GM12878 (cell line): Measurements from ENCODE around the gene ARHGAP5. TPM values are rescaled to one million over a fixed set of nuclear protein-coding genes. Genes with fewer than 3 reads are reported as not detected.

ENCODE experiments used
- ATAC-seq: fragments of 200-7000 bp; cut with Tn5 transposase; 3 replicates; pipeline ENCODE4 v1.9.1; 2020; ENCODE audit warnings: mild to moderate bottlenecking, moderate library complexity
- BruUV-seq: library from RNA; stranded (reverse); fragments of 400-500 nt; replicated peaks from 2 replicates; lab custom pipeline; 2021; lab: Mats Ljungman, UMichigan
- CTCF ChIA-PET: fragments of 300-600 bp; sonication (Branson Sonifier 250); formaldehyde crosslinking; extraction: SDS; loops from one replicate; lab custom pipeline; 2021; ENCODE audit warnings: inconsistent platforms; lab: Yijun Ruan, JAX
- POLR2A ChIA-PET: fragments of 350-600 bp; formaldehyde crosslinking; extraction: SDS; loops from one replicate; lab custom pipeline; 2021; ENCODE audit warnings: inconsistent platforms; lab: Charles Lee
- RAD21 ChIA-PET: fragments of 300-600 bp; sonication (Branson Sonifier 250); formaldehyde crosslinking; loops from one replicate; lab custom pipeline; 2023; ENCODE audit warnings: antibody characterized with exemption; ENCODE audit not compliant: unreplicated experiment; lab: Charles Lee
- SMC1A ChIA-PET: fragments of 300-600 bp; sonication (Branson Sonifier 250); formaldehyde crosslinking; loops from one replicate; lab custom pipeline; 2023; ENCODE audit not compliant: unreplicated experiment, uncharacterized antibody; lab: Charles Lee
- DNase-seq: peaks from one replicate; pipeline ENCODE4 v3.0.0-alpha.2; 2011; ENCODE audit warnings: low read depth, low spot score
- FAIRE-seq: peaks from 3 replicates; lab custom pipeline; 2011; peaks lifted over from hg19 to GRCh38; lab: Jason Lieb, UNC
- H2AFZ ChIP-seq: 2 replicates; pipeline ENCODE4 v1.6.0; 2011; ENCODE audit warnings: low read depth, low read length, control low read depth; ENCODE audit not compliant: control insufficient read depth
- H3K27ac ChIP-seq: 2 replicates; pipeline ENCODE4 v1.5.1; 2011; ENCODE audit warnings: control low read depth; ENCODE audit not compliant: control insufficient read depth, insufficient read depth
- H3K27me3 ChIP-seq, 2 experiments: replicated peaks in 1 of 2; 2 replicates each; pipeline versions ENCODE4 v1.6.0 to v1.6.1; 2011; ENCODE audit warnings: low read length in 1 of 2; ENCODE audit not compliant: control insufficient read depth in 2 of 2, insufficient read depth in 2 of 2
- H3K36me3 ChIP-seq, 2 experiments: 2 replicates each; pipeline ENCODE4 v1.5.1; 2011; ENCODE audit warnings: low read length in 1 of 2; ENCODE audit not compliant: control insufficient read depth in 2 of 2, insufficient read depth in 2 of 2
- H3K4me1 ChIP-seq: 2 replicates; pipeline ENCODE4 v1.6.1; 2011; ENCODE audit warnings: mild to moderate bottlenecking, low read length, moderate library complexity, mixed read lengths; ENCODE audit not compliant: control insufficient read depth, insufficient read depth
- H3K4me2 ChIP-seq: 2 replicates; pipeline ENCODE4 v1.6.0; 2011; ENCODE audit warnings: control low read depth; ENCODE audit not compliant: control insufficient read depth, insufficient read depth
- H3K4me3 ChIP-seq: fragments of 200-600 bp; sonication (generic); 2 replicates; pipeline ENCODE4 v1.5.1; 2016
- H3K79me2 ChIP-seq: 2 replicates; pipeline ENCODE4 v1.6.0; 2011; ENCODE audit warnings: low read length; ENCODE audit not compliant: control insufficient read depth, insufficient read depth
- H3K9ac ChIP-seq: 2 replicates; pipeline ENCODE4 v1.8.0; 2011; ENCODE audit warnings: low read length, control low read depth, mixed read lengths; ENCODE audit not compliant: control insufficient read depth, insufficient read depth
- H3K9me3 ChIP-seq: replicated peaks from 3 replicates; pipeline ENCODE4 v1.5.1; 2011; ENCODE audit warnings: mild to moderate bottlenecking, low read length; ENCODE audit not compliant: control insufficient read depth, insufficient read depth
- H4K20me1 ChIP-seq: 2 replicates; pipeline ENCODE4 v1.6.0; 2011; ENCODE audit not compliant: control insufficient read depth, insufficient read depth
- ATF7 ChIP-seq: fragments of 450-650 bp; IDR thresholded peaks from 2 replicates; pipeline ENCODE4 v1.6.1; 2016; ENCODE audit warnings: low read depth, mild to moderate bottlenecking
- IKZF1 ChIP-seq: fragments of 450-650 bp; conservative IDR thresholded peaks from 2 replicates; pipeline ENCODE4 v1.6.1; 2017; ENCODE audit warnings: antibody characterized with exemption, mild to moderate bottlenecking
- IKZF2 ChIP-seq, 2 experiments: fragments of 450-650 bp; IDR thresholded peaks; 2 replicates each; pipeline ENCODE4 v1.6.1; 2017; ENCODE audit warnings: mild to moderate bottlenecking in 2 of 2, moderate library complexity in 2 of 2
- SPI1 ChIP-seq: IDR thresholded peaks from 2 replicates; pipeline ENCODE4 v1.6.1; 2011; ENCODE audit warnings: low read depth, mild to moderate bottlenecking, low read length, moderate library complexity, borderline replicate concordance; ENCODE audit not compliant: insufficient read depth
- ZBTB4 ChIP-seq: fragments of 450-650 bp; formaldehyde crosslinking; IDR thresholded peaks from 2 replicates; pipeline ENCODE4 v1.4.0; 2022; ENCODE audit warnings: mild to moderate bottlenecking, moderate library complexity
- ZNF24 ChIP-seq: fragments of 450-650 bp; IDR thresholded peaks from 2 replicates; pipeline ENCODE4 v1.6.1; 2017; ENCODE audit warnings: antibody characterized with exemption, mild to moderate bottlenecking
- in situ Hi-C: fragments of 300-500 bp; cut with MboI; formaldehyde crosslinking; loops from 9 replicates; pipeline ENCODE4 v1.14.3; 2018; ENCODE audit warnings: mixed read lengths
- intact Hi-C: fragments of 100-400 bp; cut with micrococcal nuclease; formaldehyde crosslinking; loops from one replicate; pipeline ENCODE4 v1.14.2; 2022; ENCODE audit not compliant: unreplicated experiment
- polyA plus RNA-seq, 11 experiments: library from polyadenylated mRNA; depleted of rRNA in 4 of 11; unstranded in 6 of 11; stranded (reverse) in 5 of 11; fragments of >200 nt; fragmentation: Nextera tagmentation in 4 of 11; fragmentation: Illumina TruSeq in 1 of 11; extraction: Ambion mirVana in 4 of 11; extraction: Trizol in 1 of 11; gene quantifications; 1 replicate in 1 of 11; 2 replicates in 10 of 11; pipeline versions ENCODE4 v1.2.1 to v1.2.3, GENCODE V29; 2011 to 2016; ENCODE audit warnings: inconsistent platforms in 2 of 11, missing spikeins in 2 of 11, low read depth in 1 of 11
- total RNA-seq, 4 experiments: library from RNA; depleted of rRNA in 3 of 4; stranded (reverse); fragments of >200 nt in 3 of 4; fragmentation: Illumina TruSeq in 1 of 4; extraction: Trizol in 1 of 4; gene quantifications; 2 replicates each; pipeline versions ENCODE4 v1.2.1 to v1.2.3, GENCODE V29; 2013 to 2021

Gene ARHGAP5
- total and polyA plus RNA-seq, 10 of the 15 experiments (the other 5 are each of a cell fraction or from before 2014, with no cell fraction given), result 0.91 to 19.6 (median 7.2) TPM

DNA sequence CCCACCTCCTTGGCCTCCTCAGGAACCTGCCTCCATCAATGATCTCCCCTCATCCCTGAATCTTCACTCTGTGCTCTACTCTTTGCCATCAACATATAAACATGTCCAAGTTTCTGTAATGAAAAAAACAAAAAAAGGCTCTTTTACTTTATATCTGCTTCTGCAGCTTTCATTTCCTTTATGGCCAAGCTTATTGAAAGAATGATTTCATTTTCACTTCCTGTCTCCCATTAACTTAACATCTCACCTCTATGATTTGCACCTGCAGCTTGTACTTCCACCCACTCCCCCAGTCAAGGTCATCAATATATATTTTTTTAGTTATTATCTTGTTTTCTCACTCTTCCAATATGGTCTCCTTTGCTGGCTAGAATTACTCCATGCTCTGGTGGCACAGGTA is 109.1 kb downstream of the ARHGAP5 start:
- H2AFZ ChIP-seq, result no peak overlapping the region
- in situ Hi-C loops (no loop called here), intact Hi-C loops (no loop called here)
- ChIA-PET CTCF (interaction anchor here (0.9 kb wide), 1 partner anchor 12 kb away, joined by 3 read pairs; no protein-coding TSS in a partner anchor), SMC1A (interaction anchor here (2.4 kb wide), 1 partner anchor 13 kb away, joined by 12 read pairs; no protein-coding TSS in a partner anchor), POLR2A (interaction anchor here (1.0 kb wide), 1 partner anchor 13 kb away, joined by 3 read pairs; no protein-coding TSS in a partner anchor), RAD21 (no interaction called here)
- no peak for DNase-seq
- peak; percentile 78 for FAIRE-seq
- no peak overlapping the region for H3K4me3 ChIP-seq
- H3K36me3 ChIP-seq, result no peaks in the 10 kb centered on the region
- no peaks in the 10 kb centered on the region; the same call in 1 of the 3 replicates for H3K9me3 ChIP-seq
- no peak overlapping the region for H3K9ac ChIP-seq
- peaks cover 5% of the 10 kb centered on the region for H3K4me1 ChIP-seq
- no peaks in the 10 kb centered on the region for H3K27me3 ChIP-seq
- no peaks in the 10 kb centered on the region for H4K20me1 ChIP-seq
- H3K79me2 ChIP-seq, result no peaks in the 10 kb centered on the region
- peak in 1 of 2 experiments; percentile 26; a peak in 2 of 4 replicates for TF ChIP-seq IKZF2 (IDR thresholded peaks at IDR 0.05)
- TF ChIP-seq ZBTB4 (CRISPR knock-in tag), result no peak
- peak; percentile 58; the same call in 1 of the 2 replicates for TF ChIP-seq ATF7
- TF ChIP-seq IKZF1, result peak; percentile 29; the same call in 1 of the 2 replicates
- TF ChIP-seq SPI1, result peak; percentile 45; the same call in 1 of the 2 replicates
- peak; percentile 65; the same call in 1 of the 2 replicates for TF ChIP-seq ZNF24
- H3K4me2 ChIP-seq, result no peak overlapping the region
- H3K27ac ChIP-seq, result no peak overlapping the region
- ATAC-seq, result peak; percentile 58
- no TSS peak for BruUV-seq
